HepG2 (cell line): ENCODE results near the gene FAM120B.

Source experiments
- GABPA ChIP-seq, 2 experiments: IDR thresholded peaks; 2 replicates each; pipeline ENCODE4 v1.6.1; 2011 to 2016; ENCODE audit warnings: low read depth in 2 of 2, low read length in 1 of 2, missing biosample characterization in 1 of 2, missing genetic modification characterization in 1 of 2
- NFE2 ChIP-seq: sonication (generic); formaldehyde crosslinking; IDR thresholded peaks from 2 replicates; pipeline ENCODE4 v1.4.0; 2020; ENCODE audit warnings: missing genetic modification reagents
- NPAS2 ChIP-seq: sonication (generic); formaldehyde crosslinking; IDR thresholded peaks from 2 replicates; pipeline ENCODE4 v1.8.0; 2022; ENCODE audit warnings: mild to moderate bottlenecking, missing genetic modification reagents, borderline replicate concordance
- POLR2A ChIP-seq, 2 experiments: IDR thresholded peaks; 2 replicates each; pipeline ENCODE4 v1.6.1; 2011; ENCODE audit warnings: low read depth in 2 of 2, low read length in 2 of 2, mild to moderate bottlenecking in 1 of 2, moderate library complexity in 1 of 2; ENCODE audit not compliant: insufficient read depth in 1 of 2
- TOE1 ChIP-seq: sonication (generic); formaldehyde crosslinking; IDR thresholded peaks from 2 replicates; pipeline ENCODE4 v1.4.0; 2020; ENCODE audit warnings: mild to moderate bottlenecking, missing genetic modification reagents
- ZC3H4 ChIP-seq: sonication (generic); formaldehyde crosslinking; IDR thresholded peaks from 2 replicates; pipeline ENCODE4 v1.4.0; 2020; ENCODE audit warnings: missing genetic modification reagents, borderline replicate concordance
- TF ChIP-seq, protein P1 (sequence below): sonication (generic); formaldehyde crosslinking; IDR thresholded peaks from 2 replicates; pipeline ENCODE4 v1.4.0; 2020; ENCODE audit warnings: missing genetic modification reagents, borderline replicate concordance
- TF ChIP-seq, protein P2 (sequence below): IDR thresholded peaks from 2 replicates; pipeline ENCODE4 v1.6.1; 2016; ENCODE audit warnings: low read depth, borderline replicate concordance

- TF ChIP-seq POLR2A (IDR thresholded peaks at IDR 0.05; ENCODE audit: insufficient read depth in 1 of 2, low read depth in 2 of 2, low read length in 2 of 2) (no peak), NFE2 (CRISPR knock-in tag) (no peak), TOE1 (CRISPR knock-in tag) (no peak), ZC3H4 (CRISPR knock-in tag) (no peak), GABPA (IDR thresholded peaks at IDR 0.05; ENCODE audit: low read depth, low read length) (no peak), GABPA (CRISPR knock-in tag; IDR thresholded peaks at IDR 0.05; ENCODE audit: low read depth) (no peak), NPAS2 (CRISPR knock-in tag) (no peak)
- TF ChIP-seq, protein P1, sequence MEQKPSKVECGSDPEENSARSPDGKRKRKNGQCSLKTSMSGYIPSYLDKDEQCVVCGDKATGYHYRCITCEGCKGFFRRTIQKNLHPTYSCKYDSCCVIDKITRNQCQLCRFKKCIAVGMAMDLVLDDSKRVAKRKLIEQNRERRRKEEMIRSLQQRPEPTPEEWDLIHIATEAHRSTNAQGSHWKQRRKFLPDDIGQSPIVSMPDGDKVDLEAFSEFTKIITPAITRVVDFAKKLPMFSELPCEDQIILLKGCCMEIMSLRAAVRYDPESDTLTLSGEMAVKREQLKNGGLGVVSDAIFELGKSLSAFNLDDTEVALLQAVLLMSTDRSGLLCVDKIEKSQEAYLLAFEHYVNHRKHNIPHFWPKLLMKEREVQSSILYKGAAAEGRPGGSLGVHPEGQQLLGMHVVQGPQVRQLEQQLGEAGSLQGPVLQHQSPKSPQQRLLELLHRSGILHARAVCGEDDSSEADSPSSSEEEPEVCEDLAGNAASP, result no peak
- TF ChIP-seq, protein P2, sequence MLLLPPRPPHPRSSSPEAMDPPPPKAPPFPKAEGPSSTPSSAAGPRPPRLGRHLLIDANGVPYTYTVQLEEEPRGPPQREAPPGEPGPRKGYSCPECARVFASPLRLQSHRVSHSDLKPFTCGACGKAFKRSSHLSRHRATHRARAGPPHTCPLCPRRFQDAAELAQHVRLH (CRISPR knock-in tag), result no peak
Observed at GRCh38 chr6:170444056-170444591, 137.6 kb downstream of the FAM120B start.
